Right renal pelvis (tissue), 4 donors: ENCODE data around the gene PSMF1. TPM values are rescaled to one million over a fixed set of nuclear protein-coding genes. Genes with fewer than 3 reads are reported as not detected.

ENCODE experiments used
- DNase-seq, 4 donors: peaks; one replicate each; pipeline ENCODE4 v3.0.0-alpha.2; 2013; ENCODE audit warnings: low read depth in 4 of 4, low spot score in 3 of 4, missing footprints in 1 of 4
- polyA plus RNA-seq, 4 donors: library from polyadenylated mRNA; unstranded; fragments of 120-200 nt; gene quantifications; one replicate each; pipeline ENCODE4 v1.2.1, GENCODE V29; 2013; ENCODE audit not compliant: insufficient read length in 4 of 4

PSMF1 gene
- polyA plus RNA-seq, 4 donors, result 131 to 153 (median 144) TPM

GRCh38 chr20:1160991-1161390 lies 42.6 kb downstream of the PSMF1 start:
- no peak for DNase-seq

GRCh38 chr20:1163105-1163504 lies 44.7 kb downstream of the PSMF1 start:
- DNase-seq, result no peak

- DNase-seq, result no peak
These were observed 45.3 kb downstream of the PSMF1 start for GRCh38 chr20:1163653-1164052.

- DNase-seq, result no peak
These were observed 46.5 kb downstream of the PSMF1 start for GRCh38 chr20:1164871-1165270.

- DNase-seq, result no peak
These were observed 47.1 kb downstream of the PSMF1 start for GRCh38 chr20:1165521-1165920.

- no peak for DNase-seq
These were observed 47.5 kb downstream of the PSMF1 start for GRCh38 chr20:1165941-1166340.

- no peak for DNase-seq
These were observed 48.7 kb downstream of the PSMF1 start for GRCh38 chr20:1166948-1167720.

GRCh38 chr20:1169224-1169623 lies 50.8 kb downstream of the PSMF1 start:
- no peak for DNase-seq

GRCh38 chr20:1171461-1172093 lies 53.2 kb downstream of the PSMF1 start:
- peak in 3 of 4 donors; percentile 29 to 50 (median 32) for DNase-seq

- no peak for DNase-seq
These were observed 55.3 kb downstream of the PSMF1 start for GRCh38 chr20:1173698-1174097.

GRCh38 chr20:1174787-1175186 lies 56.4 kb downstream of the PSMF1 start:
- no peak for DNase-seq

GRCh38 chr20:1177680-1178079 lies 59.3 kb downstream of the PSMF1 start:
- DNase-seq, result no peak

GRCh38 chr20:1178103-1178502 lies 59.7 kb downstream of the PSMF1 start:
- DNase-seq, result no peak

- DNase-seq, result no peak
These were observed 60.2 kb downstream of the PSMF1 start for GRCh38 chr20:1178623-1179022.

- no peak for DNase-seq
These were observed 62.5 kb downstream of the PSMF1 start for GRCh38 chr20:1180949-1181348.

GRCh38 chr20:1182106-1182505 lies 63.7 kb downstream of the PSMF1 start:
- DNase-seq, result no peak

- no peak for DNase-seq
These were observed 64.8 kb downstream of the PSMF1 start for GRCh38 chr20:1183153-1183552.

- no peak for DNase-seq
These were observed 65.8 kb downstream of the PSMF1 start for GRCh38 chr20:1184260-1184637.

- DNase-seq, result no peak
These were observed 66.4 kb downstream of the PSMF1 start, which contains the start of gene TMEM74B for GRCh38 chr20:1184638-1185315. Gene TMEM74B, minus strand, starts transcription at chr20:1184981. Its CDS starts 1,180 bp downstream, at chr20:1183801.

GRCh38 chr20:1185316-1185741 lies 66.9 kb downstream of the PSMF1 start:
- DNase-seq, result no peak

GRCh38 chr20:1185790-1186334 lies 67.5 kb downstream of the PSMF1 start:
- peak in 1 of 4 donors; percentile 18 for DNase-seq
